ENCODE measurements around the gene JAG1.

JAG1 gene

DNA sequence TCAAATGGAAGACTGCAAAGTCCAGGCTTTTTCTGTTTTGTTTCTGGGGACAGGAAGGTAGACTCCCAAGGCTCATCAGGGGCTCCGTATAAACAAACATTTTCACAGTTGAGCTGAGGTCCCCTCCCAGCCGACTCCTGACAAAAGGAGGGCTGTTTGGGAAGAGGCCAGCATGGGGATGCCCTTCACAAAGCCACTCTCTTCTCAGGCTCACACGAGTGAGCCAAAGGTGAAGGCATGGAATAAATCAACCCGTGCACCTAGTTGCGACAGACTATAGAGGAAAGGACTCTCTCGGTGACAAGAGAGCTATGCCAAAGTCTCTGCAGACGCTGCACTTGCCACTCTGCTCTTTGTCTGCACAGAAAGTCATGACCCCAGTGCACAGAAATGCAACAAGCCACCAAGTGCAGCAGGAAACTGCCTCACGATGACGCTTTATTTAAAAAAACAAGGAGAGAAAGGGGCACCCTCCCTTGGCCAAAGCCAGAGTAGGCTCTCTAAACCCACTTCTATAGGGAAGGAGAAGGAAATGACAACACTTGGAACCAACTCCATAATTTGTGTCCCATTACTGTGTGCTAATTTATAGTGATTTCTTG, 21.0 kb downstream of the JAG1 start:
- DNase-seq (ENCODE audit: low spot score), result no peak

DNA sequence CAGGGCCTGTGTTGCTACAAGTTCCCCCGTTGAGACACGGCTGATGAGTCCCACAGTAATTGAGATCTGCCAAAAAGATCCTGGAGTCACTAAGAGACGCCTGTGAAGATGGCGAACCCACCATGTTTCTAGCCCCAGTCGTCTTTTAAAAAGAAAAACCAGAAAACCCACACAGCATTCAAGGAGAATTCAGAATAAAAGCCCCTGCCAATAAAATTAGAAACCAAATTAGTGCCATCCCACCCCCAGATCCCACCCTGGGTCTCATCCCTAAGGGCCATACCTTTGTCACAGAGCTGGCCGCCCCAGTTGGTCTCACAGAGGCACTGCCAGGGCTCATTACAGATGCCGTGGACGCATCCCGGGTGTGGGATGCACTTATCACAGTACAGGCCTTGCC, 21.6 kb downstream of the JAG1 start:
- DNase-seq (ENCODE audit: low spot score), result no peak

DNA sequence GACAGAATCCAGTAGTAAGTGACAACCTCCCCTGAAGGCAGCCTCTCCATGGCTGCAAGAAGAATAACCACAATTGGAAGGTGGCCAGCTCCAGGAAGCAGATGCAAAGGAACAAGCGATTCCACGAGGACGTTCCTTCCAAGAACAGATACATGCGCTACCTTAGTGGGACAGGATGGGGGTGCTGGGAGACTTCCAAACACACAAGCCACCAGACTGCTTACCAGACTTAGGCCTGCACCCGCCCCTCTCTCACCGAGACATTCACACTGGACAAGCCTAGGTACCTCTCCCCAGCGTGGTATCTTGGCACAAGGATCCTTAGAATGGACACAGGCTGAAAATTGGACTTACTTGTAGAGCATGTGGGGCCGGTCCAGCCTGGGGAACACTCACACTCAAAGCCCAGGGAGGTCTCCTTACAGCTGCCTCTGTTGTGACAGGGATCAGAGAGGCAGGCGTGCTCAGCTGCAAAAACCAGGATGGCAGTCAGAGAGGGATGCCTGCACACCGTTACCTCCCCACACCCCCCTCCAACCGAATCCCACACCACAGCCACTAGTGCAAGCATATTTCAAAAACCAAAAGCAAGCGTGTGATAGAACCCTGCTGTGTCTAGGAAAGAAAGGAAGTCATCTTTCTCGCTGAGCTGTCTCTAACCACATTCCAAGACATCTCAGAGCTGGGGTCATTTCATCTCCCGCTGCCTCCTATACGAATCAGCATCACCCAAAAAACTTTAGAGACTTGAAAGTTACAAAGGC, 22.4 kb downstream of the JAG1 start:
- DNase-seq (ENCODE audit: low spot score), result no peak

DNA sequence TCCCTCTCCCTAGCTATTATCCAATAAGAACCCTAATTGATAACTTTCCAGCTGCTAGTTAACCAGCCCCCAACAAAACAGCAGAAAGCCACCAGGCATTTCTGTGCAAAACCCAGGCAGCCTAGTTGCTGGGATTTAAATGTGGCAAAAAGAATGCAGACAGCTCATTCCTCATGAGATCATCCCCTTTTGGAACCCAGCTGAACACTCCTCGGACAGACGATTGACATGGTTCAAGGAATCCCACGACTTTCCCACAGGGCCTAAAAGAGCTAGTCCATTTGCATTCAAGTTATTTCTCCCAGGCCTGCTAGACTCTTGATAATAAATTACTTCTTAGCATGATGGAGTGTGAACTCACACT, 24.0 kb downstream of the JAG1 start:
- no peak for DNase-seq (ENCODE audit: low spot score)

DNA sequence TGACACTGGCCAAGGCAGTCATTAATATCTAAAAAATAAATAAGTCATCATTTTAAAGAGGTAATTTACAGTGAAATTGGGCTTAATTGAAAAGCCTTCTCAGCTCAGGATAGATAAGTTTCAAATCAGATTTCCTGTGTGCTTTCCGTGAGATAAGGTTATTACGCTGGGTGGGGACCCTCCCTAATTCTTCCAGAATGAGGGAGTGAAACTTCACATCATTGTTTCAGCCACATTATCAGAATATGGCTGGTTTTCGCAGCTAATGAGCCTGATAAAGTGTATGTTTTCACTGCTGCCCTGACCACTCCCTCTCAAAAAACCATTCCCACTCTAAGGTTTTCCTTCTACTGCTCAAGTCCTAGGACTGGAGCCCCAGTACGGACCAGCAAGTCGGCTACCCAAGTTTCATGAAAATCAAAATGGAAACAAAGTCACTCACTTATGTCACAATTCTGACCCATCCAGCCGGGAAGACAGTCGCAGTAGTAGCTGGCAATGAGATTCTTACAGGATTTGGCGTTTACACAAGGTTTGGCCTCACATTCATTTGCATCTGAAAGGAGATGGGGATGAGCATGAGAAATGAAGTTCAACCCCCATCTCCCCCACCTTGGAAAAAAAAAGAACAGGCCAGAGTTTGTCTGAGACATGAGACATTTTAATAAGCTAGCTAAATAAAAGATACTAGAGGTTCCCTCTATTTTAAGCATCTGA, 24.6 kb downstream of the JAG1 start:
- no peak for DNase-seq (ENCODE audit: low spot score)

DNA sequence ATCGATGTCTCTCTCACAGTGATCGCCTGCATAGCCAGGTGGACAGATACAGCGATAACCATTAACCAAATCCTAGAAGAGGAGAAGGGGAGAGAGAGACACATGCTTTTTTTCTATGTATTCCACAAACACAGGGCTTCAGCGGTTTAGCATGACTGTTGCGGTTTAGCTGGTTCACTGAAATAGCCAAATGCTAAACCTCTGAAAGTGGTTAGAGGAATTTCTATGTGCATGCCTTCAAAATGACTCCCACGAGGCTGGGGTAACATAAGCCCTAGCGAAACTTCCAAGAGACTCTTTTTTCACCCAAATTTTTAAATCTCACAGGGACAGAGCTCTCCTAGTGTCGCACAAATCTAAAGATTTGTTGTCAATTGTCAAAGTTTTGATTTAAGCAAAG, 25.1 kb downstream of the JAG1 start:
- no peak for DNase-seq (ENCODE audit: low spot score)

DNA sequence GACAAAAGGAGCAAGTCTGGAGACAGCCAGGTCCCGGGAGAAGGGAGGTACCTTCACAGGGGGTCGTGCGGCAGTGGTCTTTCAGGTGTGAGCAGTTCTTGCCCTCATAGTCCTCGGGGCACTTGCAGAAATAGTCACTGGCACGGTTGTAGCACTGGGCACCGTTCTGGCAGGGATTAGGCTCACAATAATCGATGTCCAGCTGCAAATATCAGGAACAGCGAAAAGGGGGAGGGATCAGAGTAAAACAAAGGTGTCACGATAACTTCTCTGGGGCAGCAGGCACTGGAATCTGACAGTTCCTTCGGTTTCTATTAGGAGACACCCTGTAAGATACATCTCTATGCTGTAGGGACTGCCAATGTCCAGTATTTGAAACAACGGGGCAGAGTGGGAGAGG, 25.9 kb downstream of the JAG1 start:
- no peak for DNase-seq (ENCODE audit: low spot score)

- DNase-seq (ENCODE audit: low spot score), result peak; percentile 41
Observed at GRCh38 chr20:10647471-10647870, 26.3 kb downstream of the JAG1 start.

GRCh38 chr20:10646886-10647420, 26.8 kb downstream of the JAG1 start:
- DNase-seq (ENCODE audit: low spot score), result no peak

DNA sequence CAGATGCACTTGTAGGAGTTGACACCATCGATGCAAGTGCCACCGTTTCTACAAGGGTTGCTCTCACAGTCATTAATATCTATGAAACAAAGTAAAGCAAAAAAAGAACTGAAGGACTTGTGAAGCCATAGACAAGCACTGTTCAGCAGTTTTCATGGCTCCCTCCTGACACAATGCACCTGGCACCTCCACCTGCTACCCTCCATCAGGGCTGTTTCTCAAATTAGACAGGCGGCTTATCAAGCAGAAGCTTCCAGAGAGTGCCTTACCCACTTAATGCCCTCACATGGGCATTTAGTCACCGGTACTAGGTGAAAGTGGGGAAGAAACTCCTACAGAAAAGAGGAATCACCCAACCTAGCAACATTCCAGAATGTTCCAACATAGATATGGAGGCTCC, 27.8 kb downstream of the JAG1 start:
- DNase-seq (ENCODE audit: low spot score), result no peak

DNA sequence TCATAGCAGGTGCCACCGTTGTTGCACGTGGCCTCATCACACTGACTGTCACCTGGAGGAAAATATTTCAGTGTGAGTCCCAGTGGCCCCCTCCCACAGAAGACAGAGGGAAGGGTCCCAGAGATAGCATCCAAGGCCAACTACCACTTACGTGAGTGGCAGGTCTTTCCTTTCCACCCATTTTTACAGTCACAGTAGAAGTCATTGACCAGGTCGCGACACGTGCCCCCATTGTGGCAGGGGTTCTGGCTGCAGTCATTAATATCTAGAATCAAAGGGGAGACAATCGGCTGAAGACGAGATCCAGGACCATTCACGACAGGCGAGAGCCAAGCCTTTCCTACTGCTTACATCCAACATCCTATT, 28.6 kb downstream of the JAG1 start:
- no peak for DNase-seq (ENCODE audit: low spot score)

GRCh38 chr20:10644458-10645204, 29.2 kb downstream of the JAG1 start:
- DNase-seq (ENCODE audit: low spot score), result no peak

GRCh38 chr20:10643560-10643873, 30.3 kb downstream of the JAG1 start:
- no peak for DNase-seq (ENCODE audit: low spot score)

GRCh38 chr20:10642856-10643559, 30.8 kb downstream of the JAG1 start:
- no peak for DNase-seq (ENCODE audit: low spot score)

GRCh38 chr20:10641893-10642292, 31.9 kb downstream of the JAG1 start:
- DNase-seq (ENCODE audit: low spot score), result no peak

DNA sequence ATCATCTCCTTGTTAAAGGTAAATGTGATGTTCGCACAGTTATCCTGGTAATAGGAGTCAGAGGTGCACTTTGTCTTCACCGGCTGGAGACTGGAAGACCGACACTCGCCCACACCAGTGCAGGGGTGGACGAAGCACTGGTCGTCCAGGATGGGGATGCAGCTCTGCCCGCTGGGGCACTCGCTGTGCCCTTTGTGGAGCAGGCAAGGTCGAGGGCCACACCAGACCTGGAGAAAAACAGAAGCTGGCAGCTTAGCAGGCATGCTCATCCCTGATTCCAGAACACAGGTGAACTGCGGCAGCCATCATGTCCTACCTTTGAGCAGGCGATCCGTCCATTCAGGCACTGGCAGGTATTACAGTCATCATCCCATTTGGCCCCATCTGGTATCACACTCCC, 32.3 kb downstream of the JAG1 start:
- no peak for DNase-seq (ENCODE audit: low spot score)

DNA sequence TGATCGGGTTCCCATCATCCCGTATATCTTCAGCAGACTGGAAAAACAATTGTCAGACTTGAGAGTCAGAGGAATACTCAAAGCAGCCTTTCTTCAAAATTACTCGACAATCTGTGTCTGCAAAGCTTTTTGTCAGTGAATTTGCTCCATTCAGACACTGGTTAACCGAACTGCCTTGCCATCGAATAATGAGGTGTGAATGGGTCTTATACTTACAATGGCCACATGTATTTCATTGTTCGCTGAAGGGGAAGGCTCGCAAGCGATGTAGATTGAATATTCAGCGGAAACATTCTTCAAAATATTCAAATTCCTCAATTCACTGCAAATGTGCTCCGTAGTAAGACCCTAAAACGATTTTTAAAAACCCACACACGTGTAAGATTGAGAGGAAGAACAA, 32.9 kb downstream of the JAG1 start:
- DNase-seq (ENCODE audit: low spot score), result no peak

- DNase-seq (ENCODE audit: low spot score), result no peak
Observed at GRCh38 chr20:10639737-10640556, 33.9 kb downstream of the JAG1 start.

- no peak for DNase-seq (ENCODE audit: low spot score)
Observed at GRCh38 chr20:10639077-10639736, 34.6 kb downstream of the JAG1 start.

DNA sequence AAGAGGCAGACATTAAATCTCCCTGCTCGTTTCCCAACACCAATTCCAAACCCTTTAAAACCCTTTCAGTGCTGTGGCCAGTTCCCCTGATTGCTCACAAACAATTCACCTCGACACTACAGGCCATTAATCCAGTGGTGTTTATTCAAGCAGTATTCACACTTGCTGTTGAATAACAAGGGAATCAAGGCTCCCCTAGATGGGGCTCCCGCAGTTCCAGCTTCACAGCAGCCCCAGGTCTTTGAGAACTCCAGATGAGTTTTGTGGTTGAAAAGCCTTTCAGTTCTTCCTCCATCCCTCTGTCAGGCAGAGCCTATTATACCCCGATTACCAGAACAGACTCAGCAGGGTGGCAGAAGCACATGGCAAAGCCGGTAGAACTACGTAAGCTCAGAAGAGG, 36.2 kb downstream of the JAG1 start:
- DNase-seq (ENCODE audit: low spot score), result no peak

Measured in NAMALWA (cell line).